ENCODE results near the gene CGB3. TPM values are rescaled to one million over a fixed set of nuclear protein-coding genes. Genes with fewer than 3 reads are reported as not detected.

The CGB3 gene
- polyA plus RNA-seq, 1 donor (not counting 4 experiments of a cell fraction or from before 2014, with no cell fraction given), result not detected

- no peak for FAIRE-seq
Observed at GRCh38 chr19:49070416-49070815, 46.3 kb upstream of the CGB3 start.

GRCh38 chr19:49069026-49069425 lies 44.9 kb upstream of the CGB3 start:
- DNase-seq (ENCODE audit: low read depth, low spot score) (no peak), FAIRE-seq (no peak)
- peaks cover 52% of the 10 kb centered on the region for H3K27me3 ChIP-seq (ENCODE audit: control insufficient read depth, extremely low read depth, insufficient read depth, low read length)
- H3K4me1 ChIP-seq (ENCODE audit: control insufficient read depth, extremely low read depth, insufficient read depth, low read length), result peaks cover 9% of the 10 kb centered on the region
- no peaks in the 10 kb centered on the region for H3K9me1 ChIP-seq (ENCODE audit: control insufficient read depth, extremely low read depth, insufficient read depth, low read length)
- no peaks in the 10 kb centered on the region for H3K9me3 ChIP-seq (ENCODE audit: control insufficient read depth, low read depth, low read length)
- no peak overlapping the region for H3K9ac ChIP-seq (ENCODE audit: control insufficient read depth, extremely low read depth, insufficient read depth, low read length)
- H4K20me1 ChIP-seq (ENCODE audit: control insufficient read depth, extremely low read depth, insufficient read depth, low read length), result no peaks in the 10 kb centered on the region
- no peaks in the 10 kb centered on the region for H3K36me3 ChIP-seq (ENCODE audit: control insufficient read depth in 2 of 2, extremely low read depth in 1 of 2, insufficient read depth in 2 of 2, low read length in 2 of 2)
- H3K4me2 ChIP-seq (ENCODE audit: control insufficient read depth, extremely low read depth, insufficient read depth, low read depth, low read length), result no peak overlapping the region
- dilution Hi-C loops (cut with MboI; ENCODE audit: extremely low pct_ligation_motif_present, low sequenced_read_pairs), result no loop called here
- no peak overlapping the region for H3K27ac ChIP-seq (ENCODE audit: control insufficient read depth, insufficient read depth, low read length)
- TF ChIP-seq CTCF (optimal IDR thresholded peaks at IDR 0.05 in 1 of 3, IDR thresholded peaks at IDR 0.05 in 1 of 3, conservative IDR thresholded peaks at IDR 0.05 in 1 of 3; ENCODE audit: extremely low read depth in 1 of 3, insufficient read depth in 2 of 3, low read length in 3 of 3), result no peak
- no peak for TF ChIP-seq EZH2 (IDR thresholded peaks at IDR 0.05; ENCODE audit: low read length)
- no peaks in the 10 kb centered on the region for H3K79me2 ChIP-seq (ENCODE audit: control insufficient read depth, insufficient read depth, low read length)
- no peak overlapping the region for H2AFZ ChIP-seq (ENCODE audit: control insufficient read depth, low read length)
- no peak overlapping the region for H3K4me3 ChIP-seq (ENCODE audit: control insufficient read depth in 2 of 3, extremely low read depth in 1 of 3, insufficient read depth in 2 of 3, low read depth in 1 of 3, low read length in 3 of 3)

More at GRCh38 chr19:49070416-49070815, 46.3 kb upstream of the CGB3 start:
- DNase-seq (ENCODE audit: low read depth, low spot score), result no peak
- no peak overlapping the region for H2AFZ ChIP-seq (ENCODE audit: control insufficient read depth, low read length)
- peaks cover 5% of the 10 kb centered on the region for H3K4me1 ChIP-seq (ENCODE audit: control insufficient read depth, extremely low read depth, insufficient read depth, low read length)
- no peak overlapping the region for H3K4me2 ChIP-seq (ENCODE audit: control insufficient read depth, extremely low read depth, insufficient read depth, low read depth, low read length)
- no peak overlapping the region for H3K9ac ChIP-seq (ENCODE audit: control insufficient read depth, extremely low read depth, insufficient read depth, low read length)
- dilution Hi-C loops (cut with MboI; ENCODE audit: extremely low pct_ligation_motif_present, low sequenced_read_pairs), result no loop called here
- no peak overlapping the region for H3K27ac ChIP-seq (ENCODE audit: control insufficient read depth, insufficient read depth, low read length)
- H3K9me1 ChIP-seq (ENCODE audit: control insufficient read depth, extremely low read depth, insufficient read depth, low read length), result no peaks in the 10 kb centered on the region
- no peaks in the 10 kb centered on the region for H3K79me2 ChIP-seq (ENCODE audit: control insufficient read depth, insufficient read depth, low read length)
- H3K27me3 ChIP-seq (ENCODE audit: control insufficient read depth, extremely low read depth, insufficient read depth, low read length), result peaks cover 56% of the 10 kb centered on the region
- H3K36me3 ChIP-seq (ENCODE audit: control insufficient read depth in 2 of 2, extremely low read depth in 1 of 2, insufficient read depth in 2 of 2, low read length in 2 of 2), result no peaks in the 10 kb centered on the region
- H3K4me3 ChIP-seq (ENCODE audit: control insufficient read depth in 2 of 3, extremely low read depth in 1 of 3, insufficient read depth in 2 of 3, low read depth in 1 of 3, low read length in 3 of 3), result no peak overlapping the region
- no peak for TF ChIP-seq CTCF (optimal IDR thresholded peaks at IDR 0.05 in 1 of 3, IDR thresholded peaks at IDR 0.05 in 1 of 3, conservative IDR thresholded peaks at IDR 0.05 in 1 of 3; ENCODE audit: extremely low read depth in 1 of 3, insufficient read depth in 2 of 3, low read length in 3 of 3)
- TF ChIP-seq EZH2 (IDR thresholded peaks at IDR 0.05; ENCODE audit: low read length), result no peak
- H3K9me3 ChIP-seq (ENCODE audit: control insufficient read depth, low read depth, low read length), result no peaks in the 10 kb centered on the region
- H4K20me1 ChIP-seq (ENCODE audit: control insufficient read depth, extremely low read depth, insufficient read depth, low read length), result no peaks in the 10 kb centered on the region

All from keratinocyte (primary cell).